T-helper 1 cell treated with Interleukin-12 subunit alpha and Interleukin-12 subunit beta and Interleukin-4 antibody, amounts not matched to agents 30 ng/mL and 1 ng/mL, for 36 hours (primary cell): Measurements from ENCODE around the gene MTHFD1L. TPM values are rescaled to one million over a fixed set of nuclear protein-coding genes. Genes with fewer than 3 reads are reported as not detected.

Source experiments
- intact Hi-C: fragments of 100-400 bp; cut with micrococcal nuclease; formaldehyde crosslinking; loops from one replicate; pipeline ENCODE4 v1.15.1; 2024
- total RNA-seq: library from RNA; stranded (reverse); gene quantifications from 2 replicates; pipeline ENCODE4 v1.2.3, GENCODE V29; 2022

Gene MTHFD1L
- total RNA-seq, 1 donor from 2014 or later = 51.7 TPM

DNA sequence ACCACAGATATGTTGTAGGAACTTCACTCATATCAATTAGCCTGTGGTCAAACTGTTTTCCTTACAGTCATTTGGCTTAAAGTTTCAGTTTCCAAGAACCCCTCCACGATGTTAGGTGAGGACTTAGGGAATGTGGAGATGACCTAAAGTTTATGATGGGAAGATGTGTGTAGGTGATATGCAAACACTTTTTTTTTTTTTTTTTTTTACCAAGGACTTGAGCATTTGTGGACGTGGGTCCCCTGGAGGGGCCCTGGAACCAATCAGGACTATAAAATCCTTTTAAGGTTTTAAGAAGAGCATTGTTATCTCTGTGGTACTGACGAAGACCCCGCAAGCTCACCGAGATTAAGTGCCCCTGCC, 478 bp upstream of the MTHFD1L start:
- intact Hi-C loops = loop anchor here (1.0 to 10.0 kb wide), 4 partner anchors 48 to 1320 kb away; partner anchors contain the start of genes KATNA1 and PPIL4

DNA sequence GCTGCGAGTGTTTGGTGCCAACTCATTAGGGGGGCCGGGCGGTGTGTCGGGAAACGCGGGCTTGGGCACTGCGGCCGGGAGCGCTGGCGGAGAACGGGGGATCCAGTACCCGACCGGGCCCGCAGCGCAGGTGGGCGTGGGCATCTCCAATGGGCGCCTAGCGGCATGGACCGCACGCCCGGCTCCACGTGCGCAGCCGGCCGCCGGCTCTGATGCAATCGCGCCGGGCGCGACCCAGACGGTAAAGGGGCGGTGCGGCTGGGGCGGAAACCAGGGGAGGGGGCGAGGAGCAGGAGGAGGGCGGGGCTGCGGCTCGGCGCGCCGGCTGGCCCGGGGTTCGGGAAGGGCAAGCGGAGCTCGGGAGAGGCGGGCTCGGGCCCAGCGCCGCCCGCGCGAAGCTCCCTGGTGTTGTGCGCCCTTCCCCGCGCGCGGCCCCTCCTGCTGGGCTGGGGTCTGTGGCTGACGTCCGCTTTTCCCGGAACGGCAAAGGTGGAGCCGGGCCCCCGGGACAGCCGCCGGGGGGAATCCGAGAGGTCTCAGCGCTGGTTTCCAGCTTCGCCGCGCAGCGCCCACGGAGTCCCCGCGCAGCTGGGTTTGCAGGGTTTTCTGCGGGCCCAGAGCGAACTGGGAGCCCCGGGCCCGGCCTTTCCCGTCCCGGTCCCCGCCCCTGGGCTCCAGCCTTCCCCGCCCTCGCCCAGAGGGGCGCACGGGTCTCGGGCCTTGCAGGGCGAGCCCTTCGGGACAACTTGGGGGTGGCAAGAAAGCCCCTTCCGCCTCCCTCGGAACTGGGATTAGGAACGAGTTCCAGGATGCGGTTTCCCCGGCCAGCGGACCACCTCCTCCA, 867 bp downstream of the MTHFD1L start:
- intact Hi-C loops = loop anchor here (1.0 to 10.0 kb wide), 7 partner anchors 524 to 1435 kb away; partner anchors contain the start of genes KATNA1, PPIL4, RMND1 and ULBP3

DNA sequence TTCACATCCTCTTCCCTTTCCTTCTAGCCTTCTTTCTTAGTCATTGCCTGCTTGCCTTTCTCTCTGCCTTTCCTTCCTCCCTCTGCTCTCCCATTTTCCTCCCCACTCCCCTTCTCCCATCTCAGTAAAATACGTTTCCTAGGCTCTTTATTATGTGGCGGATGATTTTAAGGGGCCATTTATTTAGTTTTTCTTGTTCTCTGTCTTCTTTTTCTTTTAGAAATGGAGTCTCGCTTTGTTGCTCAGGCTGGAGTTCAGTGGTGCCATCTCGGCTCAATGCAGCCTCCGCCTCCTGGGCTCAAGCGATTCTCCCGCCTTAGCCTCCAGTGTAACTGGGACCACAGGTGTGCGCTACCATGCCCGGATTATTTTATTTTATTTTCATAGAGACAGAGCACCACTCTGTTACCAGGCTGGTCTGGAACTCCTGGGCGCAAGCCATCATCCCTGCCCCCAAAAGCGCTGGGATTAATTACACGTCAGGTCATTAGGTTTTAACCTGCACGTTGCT, 1.5 kb downstream of the MTHFD1L start:
- intact Hi-C loops = loop anchor here (1.0 to 10.0 kb wide), 7 partner anchors 523 to 1434 kb away; partner anchors contain the start of genes KATNA1, PPIL4, RMND1 and ULBP3

DNA sequence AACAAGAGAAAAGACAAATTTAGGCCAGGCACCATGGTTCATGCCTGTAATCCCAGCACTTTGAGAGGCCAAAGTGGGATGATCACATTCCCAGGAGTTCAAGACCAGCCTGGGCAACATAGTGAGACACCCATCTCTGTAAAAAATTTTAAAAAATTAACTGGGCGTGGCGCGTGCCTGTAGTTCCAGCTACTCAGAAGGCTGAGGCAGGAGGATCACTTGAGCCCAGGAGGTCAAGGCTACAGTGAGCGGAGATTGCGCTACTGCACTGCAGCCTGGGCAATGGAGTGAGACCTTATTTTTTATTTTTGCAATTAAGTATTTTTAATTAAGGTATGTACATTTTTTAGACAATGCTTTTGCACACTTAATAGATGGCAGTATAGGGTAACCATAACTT, 3.3 kb downstream of the MTHFD1L start:
- intact Hi-C loops = loop anchor here (5.0 to 10.0 kb wide), 3 partner anchors 861 to 1324 kb away; partner anchors contain the start of genes KATNA1 and PPIL4

DNA sequence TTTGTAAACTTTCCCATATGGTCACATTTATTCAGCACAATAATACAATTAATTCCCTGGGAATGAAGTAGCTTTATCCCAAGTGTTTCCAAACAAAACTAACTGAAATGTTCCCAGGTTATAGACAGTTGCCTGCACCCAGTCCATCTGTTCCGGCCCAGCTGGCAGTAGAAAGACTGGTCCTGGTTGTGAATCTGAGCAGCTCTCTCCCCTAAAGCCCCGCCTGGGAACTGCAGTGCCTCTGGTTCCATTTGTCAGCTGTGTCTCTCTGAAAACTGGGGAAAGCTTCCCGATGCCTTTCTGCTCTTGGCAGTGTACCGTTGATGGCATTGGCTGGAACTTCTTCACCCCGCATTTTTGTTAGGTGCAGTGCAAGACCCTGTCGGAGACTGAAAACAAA, 8.7 kb downstream of the MTHFD1L start:
- intact Hi-C loops = no loop called here

DNA sequence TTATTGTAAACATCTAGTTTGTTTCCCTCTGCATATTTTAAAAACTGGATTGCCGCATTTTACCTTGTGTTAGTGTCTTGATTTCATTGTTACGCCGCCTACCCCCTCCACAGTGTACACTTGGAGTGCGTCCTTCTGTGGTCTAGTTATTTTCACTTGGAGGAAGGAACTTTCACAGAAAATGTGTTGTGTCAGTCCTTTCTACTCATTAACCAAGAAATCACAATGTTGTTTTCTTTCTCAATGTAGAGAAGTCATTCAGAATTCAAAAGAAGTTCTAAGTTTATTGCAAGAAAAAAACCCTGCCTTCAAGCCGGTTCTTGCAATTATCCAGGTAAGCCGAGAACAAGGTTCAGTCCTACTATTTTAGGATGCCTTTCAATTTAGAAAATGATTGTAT, 10.3 kb downstream of the MTHFD1L start:
- intact Hi-C loops = no loop called here

DNA sequence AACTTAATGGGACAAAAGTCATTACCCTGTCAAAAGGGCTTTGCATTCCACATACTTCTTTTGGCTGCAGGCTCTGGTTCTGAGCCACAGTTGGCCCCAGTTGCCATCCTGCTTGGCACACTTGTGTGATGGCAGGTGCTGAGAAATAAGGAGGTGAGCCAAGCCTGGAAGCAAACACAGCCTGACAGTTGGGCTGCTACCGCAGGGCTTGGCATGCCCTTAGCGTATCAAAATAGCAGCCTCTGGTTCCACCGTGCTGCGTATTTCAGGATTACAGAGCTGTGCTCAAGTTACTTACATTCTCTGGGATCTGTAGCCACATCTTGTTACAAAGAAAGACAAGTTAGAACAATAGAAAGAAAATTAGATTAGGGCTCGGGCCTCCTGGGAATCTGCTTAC, 11.1 kb downstream of the MTHFD1L start:
- intact Hi-C loops = no loop called here

DNA sequence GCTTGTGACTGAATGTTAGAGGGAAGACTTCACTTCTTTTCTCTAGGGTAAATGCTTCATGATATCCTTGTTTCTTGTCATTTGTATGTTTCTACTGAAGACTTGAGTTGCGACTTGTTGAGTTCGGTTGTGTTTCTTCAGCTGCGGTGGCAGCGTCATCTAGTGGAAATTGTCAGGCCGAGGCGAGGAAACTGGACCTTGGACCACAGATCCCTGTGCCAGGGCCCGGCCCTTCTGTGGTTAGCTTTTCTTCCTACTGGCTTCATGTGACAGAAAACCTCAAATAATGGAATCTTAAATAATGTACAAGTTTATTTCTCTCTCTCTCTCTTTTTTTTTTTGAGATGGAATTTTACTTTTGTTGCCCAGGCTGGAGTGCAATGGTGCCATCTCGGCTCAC, 12.4 kb downstream of the MTHFD1L start:
- intact Hi-C loops = no loop called here

DNA sequence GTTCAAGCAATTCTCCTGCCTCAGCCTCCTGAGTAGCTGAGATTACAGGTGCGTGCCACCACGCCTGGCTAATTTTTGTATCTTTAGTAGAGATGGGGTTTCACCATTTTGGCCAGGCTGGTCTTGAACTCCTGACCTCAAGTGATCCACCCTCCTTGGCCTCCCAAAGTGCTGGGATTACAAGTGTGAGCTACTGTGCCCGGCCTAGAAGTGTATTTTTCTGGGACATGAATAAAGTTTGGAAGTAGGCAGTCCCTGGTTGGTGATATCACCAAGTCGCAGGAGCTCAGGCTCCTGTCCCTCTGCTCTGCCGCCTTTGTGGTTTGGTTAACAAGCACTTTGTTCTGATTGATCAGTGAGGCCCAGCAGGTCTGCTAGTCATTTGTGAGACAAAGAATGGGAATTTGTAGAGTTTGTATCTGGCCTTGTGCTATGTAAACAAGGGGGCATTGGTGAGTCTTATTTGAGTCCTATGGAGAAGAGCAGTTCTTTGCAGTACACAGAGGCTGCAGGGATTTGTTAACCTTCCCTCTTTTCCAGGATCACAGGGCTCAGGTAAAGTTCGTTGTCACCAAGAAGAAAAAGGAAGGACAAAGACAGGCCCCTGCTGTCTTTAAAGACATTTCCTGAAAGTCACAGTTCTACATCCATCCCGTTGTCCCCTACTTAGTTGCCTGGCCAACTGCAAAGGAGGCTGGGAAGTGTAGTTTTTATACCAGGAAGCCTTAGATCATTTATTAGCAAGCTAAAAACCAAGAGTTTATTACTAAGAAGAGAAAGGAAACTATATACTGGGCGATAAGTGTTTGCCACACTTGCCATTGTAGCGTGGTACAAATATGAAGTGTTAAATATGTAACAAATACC, 13.1 kb downstream of the MTHFD1L start:
- intact Hi-C loops = no loop called here

DNA sequence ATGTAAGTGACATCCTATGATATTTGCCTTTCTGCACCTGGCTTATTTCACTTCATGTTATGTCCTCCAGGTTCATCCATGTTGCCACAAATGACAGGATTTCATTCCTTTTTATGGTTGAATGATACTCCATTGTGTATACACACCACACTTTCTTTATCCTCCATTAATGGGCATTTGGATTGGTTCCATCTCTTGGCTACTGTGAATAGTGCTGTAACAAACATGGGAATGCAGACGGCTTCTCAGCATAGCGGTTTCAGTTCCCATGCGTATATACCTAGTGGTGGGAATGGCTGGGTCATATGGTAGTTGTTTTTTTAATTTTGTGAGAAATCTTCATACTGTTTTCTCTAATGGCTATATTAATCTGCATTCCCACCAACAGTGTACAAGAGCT, 14.8 kb downstream of the MTHFD1L start:
- intact Hi-C loops = no loop called here

DNA sequence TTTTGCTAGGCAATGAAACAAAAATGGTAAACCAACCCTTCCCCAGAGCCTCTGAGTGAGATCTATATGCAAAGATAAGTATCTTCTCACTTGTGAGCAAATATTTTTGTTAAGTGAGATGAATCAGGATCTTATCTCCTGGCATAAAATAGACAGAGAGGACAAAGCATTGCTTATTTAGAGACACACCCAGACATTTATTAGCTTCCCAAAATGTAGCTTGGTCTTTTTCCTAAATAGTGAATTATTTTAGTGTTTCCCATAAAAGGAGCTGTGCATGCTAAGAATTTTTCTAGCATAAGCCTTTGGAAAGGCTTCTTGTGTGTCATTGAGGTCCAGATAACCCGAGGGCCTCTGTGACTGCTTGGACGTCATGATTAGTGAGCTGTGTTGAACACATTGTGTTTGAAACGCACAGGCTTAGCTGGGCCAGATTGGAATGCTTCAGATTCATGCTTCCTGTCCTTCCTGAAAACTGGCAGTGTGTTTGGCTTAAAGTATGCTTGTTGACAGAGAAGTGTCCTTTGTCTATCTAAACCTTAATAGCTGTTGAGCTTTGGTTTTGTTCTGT, 16.5 kb downstream of the MTHFD1L start:
- intact Hi-C loops = no loop called here

DNA sequence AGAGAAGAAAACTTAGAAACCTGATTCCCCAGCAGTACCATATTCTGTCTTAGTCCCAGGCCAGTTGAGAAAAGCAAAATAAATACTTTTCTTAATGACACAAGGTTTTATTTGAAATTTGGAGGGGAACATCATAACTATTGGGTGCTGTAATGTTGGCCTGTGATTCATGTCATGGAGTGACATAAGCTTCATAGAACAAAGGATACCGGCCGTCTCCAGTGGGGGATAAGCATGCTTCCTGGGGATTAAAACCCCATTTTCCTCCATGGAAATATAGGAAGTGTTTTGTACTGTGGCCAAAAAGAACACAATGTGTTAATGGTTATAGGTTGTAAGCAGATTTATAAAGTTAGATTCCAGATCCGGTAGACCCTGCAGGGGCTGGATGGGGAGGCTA, 18.0 kb downstream of the MTHFD1L start:
- intact Hi-C loops = no loop called here

DNA sequence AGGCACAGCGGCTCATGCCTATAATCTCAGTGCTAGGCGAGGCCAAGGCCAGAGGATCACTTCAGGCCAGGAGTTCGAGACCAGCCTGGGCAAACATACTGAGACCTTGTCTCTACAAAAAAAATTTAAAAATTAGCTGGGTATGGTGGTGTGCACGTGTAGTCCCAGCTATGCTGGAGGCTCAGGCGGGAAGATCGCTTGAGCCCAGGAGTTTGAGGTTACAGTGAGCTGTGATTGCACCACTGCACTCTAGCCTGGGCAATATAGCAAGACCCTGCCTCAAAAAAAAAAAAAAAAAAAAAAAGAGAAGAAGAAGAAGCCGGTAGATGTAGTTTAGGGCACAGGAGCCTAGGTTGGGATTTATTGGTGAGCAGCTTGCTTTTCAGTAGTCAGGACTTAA, 20.7 kb downstream of the MTHFD1L start:
- intact Hi-C loops = no loop called here

DNA sequence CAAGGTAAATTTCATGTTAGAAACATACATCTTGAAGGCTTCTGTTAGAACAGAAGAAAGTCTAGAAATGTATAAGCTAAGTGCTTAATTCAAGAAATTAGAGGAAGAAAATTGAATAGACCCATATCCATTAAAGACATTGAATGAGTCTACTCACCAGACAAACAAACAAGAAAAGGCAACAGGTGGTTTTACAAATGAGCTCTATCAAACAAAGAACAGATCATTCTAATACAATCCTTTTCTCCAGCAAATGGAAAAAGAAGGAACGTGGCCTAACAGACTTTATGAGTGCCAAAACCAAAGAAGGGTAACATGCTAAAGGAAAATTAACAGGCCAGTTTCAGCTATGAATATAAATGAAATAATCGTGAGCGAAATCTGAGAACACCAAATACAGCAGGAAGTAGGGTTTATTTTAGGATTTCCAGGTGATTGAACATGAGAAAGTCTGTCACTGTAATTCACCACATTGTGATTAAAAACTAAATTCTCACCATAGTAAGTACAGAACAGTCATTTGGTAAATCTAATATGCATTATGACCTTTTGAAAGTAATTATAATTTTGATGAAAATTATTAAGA, 22.6 kb downstream of the MTHFD1L start:
- intact Hi-C loops = no loop called here

DNA sequence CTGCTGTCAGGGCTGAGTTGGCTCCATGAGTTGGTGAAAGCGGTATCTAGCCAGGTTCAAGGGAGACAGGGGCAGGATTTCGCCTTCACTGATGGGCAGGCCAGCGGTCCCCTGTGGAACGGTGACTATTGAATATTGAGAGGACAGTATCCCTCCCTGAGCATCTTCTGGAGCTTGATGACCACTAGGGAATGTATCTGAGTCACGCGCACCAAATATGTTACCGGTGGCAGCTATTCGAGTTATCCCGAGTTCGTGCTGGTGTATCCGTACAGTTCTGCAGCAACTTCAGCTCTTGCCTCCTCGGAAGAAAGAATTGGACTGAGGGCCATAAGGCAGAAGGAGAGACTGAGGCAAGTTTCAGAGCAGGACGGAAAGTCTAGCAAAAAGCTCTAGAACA, 24.8 kb downstream of the MTHFD1L start:
- intact Hi-C loops = no loop called here

DNA sequence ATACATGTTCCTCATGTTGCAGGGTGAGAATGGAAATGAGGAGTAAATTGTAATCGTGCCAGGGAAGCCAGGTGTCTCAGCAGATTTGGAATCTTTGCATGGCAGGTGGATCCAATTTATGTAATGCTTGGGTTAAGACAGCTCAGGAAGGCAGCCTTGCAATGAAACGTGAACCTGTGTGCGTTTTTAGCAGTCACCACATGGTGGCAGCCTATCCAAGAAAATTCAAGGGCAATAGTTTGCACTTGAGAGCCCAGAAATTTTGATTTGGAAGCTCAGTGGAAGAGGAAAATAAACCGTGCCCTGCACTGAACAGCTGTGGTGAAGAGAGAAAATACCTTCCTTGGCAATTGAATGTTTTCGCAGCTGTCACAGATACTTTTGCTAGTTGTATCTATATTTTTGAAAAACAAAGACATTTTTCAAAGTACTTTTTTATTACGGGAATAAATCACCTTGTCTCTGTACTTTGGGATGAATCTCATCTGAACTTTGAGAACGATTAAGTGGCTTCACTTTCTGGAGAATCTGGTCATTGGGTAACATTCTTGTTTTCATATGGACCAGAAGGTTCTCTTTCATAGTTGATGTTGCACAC, 26.5 kb downstream of the MTHFD1L start:
- intact Hi-C loops = loop anchor here (1.0 to 2.0 kb wide), 5 partner anchors 122 to 585 kb away; partner anchors contain the start of gene AKAP12

DNA sequence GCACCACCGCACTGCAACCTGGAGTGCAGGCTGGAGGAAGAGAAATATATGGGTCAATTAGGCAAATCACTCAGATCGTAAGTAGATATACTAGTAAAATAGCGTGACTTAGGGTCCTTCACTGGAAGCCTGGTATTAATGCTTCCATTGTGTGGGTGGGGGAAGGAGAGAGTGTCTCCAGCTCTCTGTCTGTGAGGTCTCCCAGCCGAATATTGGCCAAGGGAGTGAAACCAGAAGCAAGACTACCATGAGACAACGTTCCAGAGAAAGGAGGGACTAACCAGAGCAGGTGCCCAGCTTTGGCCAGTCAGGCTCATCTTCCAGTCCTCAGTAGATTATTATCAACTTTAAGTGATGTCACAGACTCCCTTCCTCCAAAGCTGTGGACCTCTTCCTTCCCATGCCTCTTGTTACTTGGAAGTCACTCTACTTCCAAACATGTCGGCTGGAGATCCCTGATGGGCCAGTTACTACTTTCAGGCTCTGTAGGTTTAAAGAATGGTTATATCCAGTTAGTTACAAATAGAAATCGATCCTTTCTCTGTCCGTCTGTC, 28.8 kb downstream of the MTHFD1L start:
- intact Hi-C loops = no loop called here

DNA sequence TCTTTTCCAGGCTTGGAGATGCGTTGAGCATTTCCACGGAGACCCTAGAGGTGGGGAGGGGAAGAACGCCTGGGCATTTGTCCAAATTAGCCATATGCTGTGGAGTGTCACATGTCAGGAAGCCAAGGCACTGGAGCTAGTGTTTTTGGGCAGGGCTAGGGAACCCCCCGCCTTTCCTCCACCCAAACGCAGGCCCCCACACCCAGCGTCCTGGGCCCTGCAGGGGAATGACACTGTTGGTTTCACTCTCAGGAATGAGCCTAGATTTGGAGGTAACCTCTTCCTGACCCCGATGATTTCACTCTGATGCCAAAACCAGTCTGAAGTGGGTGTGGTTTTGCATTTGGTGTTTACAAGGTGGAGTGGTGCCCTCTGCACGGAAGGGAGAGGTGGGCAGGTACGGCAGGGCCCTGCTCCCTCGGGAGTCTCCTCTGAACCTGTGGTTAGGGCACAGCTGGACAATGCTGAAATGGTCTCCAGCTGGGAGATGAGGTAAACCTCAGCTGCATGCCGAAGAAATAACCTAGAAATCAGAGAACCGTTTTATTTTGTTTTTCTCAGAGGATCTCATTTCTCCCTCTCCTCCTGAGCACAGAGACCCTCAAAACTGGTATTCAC, 29.5 kb downstream of the MTHFD1L start:
- intact Hi-C loops = no loop called here

DNA sequence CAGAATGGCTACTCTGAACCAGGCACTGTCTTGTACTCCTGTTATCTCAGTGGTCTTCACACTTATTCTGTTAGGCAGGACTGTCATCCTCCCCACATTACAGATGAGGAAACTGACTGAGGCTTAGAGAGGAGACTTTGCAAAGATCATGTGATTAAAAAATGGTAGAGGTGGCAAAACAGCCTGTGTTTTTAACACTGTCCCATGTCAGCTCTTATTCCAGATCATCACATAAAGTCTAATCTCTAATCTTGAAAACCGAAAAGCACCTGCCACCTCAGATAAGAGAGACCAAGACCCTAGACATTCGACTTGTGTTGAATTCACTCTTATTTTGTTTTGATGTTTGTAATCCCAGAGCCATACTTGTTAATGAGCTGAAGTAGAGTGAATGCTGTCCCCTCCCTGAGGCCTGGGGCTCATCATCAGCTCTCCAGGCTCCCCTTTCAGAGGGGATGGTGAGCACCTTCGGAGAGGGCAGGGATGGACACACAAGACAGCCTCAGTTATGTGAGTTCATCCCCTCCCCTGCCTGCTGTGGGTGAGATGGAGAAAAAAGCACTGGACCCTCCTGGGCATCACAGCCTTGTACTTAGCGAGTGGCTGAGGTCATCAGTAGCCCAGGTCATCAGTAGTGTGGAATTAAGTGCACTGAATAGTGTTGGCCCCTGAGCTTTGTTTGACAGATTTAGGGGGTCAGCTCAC, 30.6 kb downstream of the MTHFD1L start:
- intact Hi-C loops = no loop called here
